NCI-H1436 (cell line): ENCODE data around the gene ODAD4.

Experiments used
- DNase-seq: peaks from one replicate; lab custom pipeline; 2025; lab: John Stamatoyannopoulos, UW

Gene ODAD4, protein sequence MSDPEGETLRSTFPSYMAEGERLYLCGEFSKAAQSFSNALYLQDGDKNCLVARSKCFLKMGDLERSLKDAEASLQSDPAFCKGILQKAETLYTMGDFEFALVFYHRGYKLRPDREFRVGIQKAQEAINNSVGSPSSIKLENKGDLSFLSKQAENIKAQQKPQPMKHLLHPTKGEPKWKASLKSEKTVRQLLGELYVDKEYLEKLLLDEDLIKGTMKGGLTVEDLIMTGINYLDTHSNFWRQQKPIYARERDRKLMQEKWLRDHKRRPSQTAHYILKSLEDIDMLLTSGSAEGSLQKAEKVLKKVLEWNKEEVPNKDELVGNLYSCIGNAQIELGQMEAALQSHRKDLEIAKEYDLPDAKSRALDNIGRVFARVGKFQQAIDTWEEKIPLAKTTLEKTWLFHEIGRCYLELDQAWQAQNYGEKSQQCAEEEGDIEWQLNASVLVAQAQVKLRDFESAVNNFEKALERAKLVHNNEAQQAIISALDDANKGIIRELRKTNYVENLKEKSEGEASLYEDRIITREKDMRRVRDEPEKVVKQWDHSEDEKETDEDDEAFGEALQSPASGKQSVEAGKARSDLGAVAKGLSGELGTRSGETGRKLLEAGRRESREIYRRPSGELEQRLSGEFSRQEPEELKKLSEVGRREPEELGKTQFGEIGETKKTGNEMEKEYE

GRCh38 chr17:41930009-41930832 is at the start of gene ODAD4:
Gene ODAD4 (plus strand): TSS chr17:41930617. CDS start chr17:41930724, 107 bp downstream.
- peak; percentile 96 for DNase-seq

DNA sequence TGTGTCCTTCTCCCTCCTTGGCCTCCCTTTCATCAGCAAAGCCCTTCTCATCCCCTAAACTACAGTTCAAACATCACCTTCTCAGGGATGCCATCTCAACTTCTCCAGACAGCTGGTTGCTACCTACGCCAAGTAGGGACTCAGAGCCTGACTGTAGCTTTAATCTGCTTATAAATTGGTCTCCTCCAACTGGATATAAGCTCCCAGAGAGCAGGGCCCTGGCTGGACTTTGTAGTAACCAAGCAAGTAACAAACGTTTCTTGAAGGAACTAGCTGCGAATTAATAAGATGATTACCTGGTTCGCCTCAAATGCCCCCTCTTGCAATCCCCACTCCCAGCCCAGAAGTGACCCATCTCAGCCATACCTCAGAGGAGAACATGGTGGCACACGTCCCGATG is 47.7 kb upstream of the ODAD4 start:
- DNase-seq: no peak

GRCh38 chr17:41885733-41886132 is 44.7 kb upstream of the ODAD4 start:
- DNase-seq: no peak

- no peak for DNase-seq
Measured at GRCh38 chr17:41888332-41888965, 42.0 kb upstream of the ODAD4 start.

- no peak for DNase-seq
Measured at GRCh38 chr17:41891135-41892020, 39.0 kb upstream of the ODAD4 start.

GRCh38 chr17:41892021-41892376 is 38.4 kb upstream of the ODAD4 start:
- no peak for DNase-seq

GRCh38 chr17:41893384-41893783 is 37.0 kb upstream of the ODAD4 start:
- DNase-seq: no peak

GRCh38 chr17:41894791-41895331 is 35.6 kb upstream of the ODAD4 start:
- no peak for DNase-seq

DNA sequence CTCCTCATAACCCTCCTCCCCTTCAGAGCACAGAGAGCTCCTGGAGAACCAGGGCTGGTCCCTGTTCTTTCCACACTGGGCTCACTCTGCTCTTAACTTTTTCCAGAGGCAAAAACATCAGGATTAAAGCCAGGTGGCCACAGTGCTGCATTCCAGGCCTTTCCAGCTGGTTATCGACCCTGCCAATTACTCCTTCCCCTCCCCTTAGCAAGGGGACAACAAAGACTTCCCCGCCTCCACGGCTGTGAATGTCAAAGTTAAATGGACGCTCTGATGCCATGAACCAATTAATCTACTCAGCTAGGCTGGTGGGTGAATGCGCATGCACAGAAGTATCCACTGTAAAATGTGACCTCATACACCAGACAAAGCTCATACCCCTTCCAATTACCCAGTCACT is 34.8 kb upstream of the ODAD4 start:
- no peak for DNase-seq

- DNase-seq: no peak
Measured at GRCh38 chr17:41896726-41897125, 33.7 kb upstream of the ODAD4 start.

DNA sequence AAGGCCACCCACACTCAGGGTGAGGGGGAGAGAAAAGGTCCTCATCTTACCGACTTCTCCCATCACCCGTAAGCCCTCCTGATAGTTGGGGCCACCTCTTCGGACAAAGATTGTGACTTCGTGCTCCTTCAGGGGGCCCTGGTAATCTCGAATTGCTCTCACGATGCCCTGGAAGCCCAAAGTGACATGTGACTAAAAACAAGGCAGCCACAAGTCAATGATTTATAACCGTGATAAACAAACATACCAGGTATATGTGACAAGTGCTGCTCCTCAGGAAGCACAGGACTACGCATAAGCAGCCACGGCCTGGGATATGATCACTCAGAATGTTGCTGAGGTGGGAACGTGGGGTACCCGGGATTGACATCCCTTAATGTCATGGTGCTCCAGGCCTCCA is 28.8 kb upstream of the ODAD4 start:
- DNase-seq: no peak

GRCh38 chr17:41904242-41904841 is 26.1 kb upstream of the ODAD4 start:
- DNase-seq: no peak

DNA sequence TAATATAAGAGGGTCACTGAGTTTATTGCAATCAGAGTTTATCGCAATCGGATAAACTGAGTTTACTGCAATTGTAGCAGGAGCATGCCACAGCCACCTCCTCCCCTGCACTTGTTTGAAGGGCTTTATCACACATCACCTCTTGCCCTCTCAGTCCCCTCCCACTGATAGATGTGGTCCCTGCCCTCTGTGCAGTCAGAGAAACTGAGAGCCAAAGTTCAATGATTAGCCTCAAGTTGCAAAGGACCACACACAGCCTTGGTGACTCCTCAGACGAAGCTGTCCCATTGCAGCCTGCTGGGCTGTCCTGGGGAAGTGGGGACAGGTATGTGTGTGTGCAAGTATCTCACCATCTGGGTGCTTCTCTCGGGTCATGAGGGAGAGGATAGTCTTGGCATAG is 25.2 kb upstream of the ODAD4 start:
- DNase-seq: no peak

GRCh38 chr17:41906465-41907184 is 23.8 kb upstream of the ODAD4 start:
- DNase-seq: no peak

DNA sequence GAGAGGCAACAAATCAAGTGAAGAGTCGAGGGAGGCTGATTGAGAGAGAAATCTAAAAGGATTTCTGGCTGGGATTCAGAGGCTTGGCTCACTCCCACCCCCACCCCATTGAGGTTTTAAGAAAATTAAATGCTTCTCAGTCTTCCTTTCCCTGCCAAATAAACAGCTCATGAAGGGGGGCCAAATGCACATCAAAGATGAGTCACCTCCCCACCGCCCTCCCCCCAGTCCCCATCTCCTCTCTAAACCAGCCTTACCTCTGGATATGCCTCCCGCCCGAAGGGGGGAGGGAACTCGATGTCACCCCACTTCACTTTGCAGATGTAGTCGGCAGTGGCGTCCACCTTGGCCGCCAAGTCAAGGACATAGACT is 23.2 kb upstream of the ODAD4 start:
- DNase-seq: no peak

GRCh38 chr17:41907633-41908539 is 22.5 kb upstream of the ODAD4 start:
- no peak for DNase-seq

GRCh38 chr17:41909088-41909487 is 21.3 kb upstream of the ODAD4 start:
- no peak for DNase-seq

DNA sequence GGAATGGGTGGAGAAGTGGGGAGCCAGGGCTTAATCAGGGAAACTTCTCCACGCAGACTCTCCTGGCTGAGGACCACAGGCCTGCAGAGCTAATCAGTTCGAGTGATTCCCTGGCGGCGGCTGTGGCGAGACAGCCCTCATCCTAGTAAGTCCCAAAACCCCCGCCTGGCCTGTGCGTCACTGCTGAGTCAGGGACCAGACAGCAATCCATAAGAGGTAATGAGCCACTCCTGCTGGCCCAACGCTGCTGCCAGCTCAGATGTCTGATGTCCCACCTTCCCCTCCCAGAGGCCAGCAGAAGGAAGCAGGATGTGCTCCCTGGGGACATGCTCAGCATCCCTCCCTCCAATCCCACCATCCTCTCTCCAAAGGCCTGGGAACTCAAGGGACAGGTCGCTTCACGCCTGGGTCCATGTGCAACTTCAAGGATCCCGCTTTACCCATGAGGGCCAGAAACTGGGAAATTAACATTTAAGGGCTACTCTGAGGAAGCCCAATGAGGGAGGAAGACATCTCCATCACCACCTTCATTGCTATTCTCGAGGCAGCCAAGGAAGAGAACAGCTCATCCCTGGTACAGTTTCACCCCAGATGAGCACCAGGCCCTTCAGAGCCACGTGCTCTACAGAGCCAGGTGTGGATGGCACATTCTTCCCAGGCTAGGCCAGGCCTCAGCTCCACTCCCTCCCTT is 19.6 kb upstream of the ODAD4 start:
- DNase-seq: no peak
